ENCODE data around the gene HEATR5A.

The HEATR5A gene

GRCh38 chr14:31425905-31426304 is 5.6 kb upstream of the HEATR5A start:
- DNase-seq (ENCODE audit: low spot score), result no peak

- DNase-seq (ENCODE audit: low spot score), result no peak
Observed at GRCh38 chr14:31421200-31421599, 850 bp upstream of the HEATR5A start.

- DNase-seq (ENCODE audit: low spot score), result peak; percentile 37
Observed at GRCh38 chr14:31419967-31420318, 407 bp downstream of the HEATR5A start.

- DNase-seq (ENCODE audit: low spot score), result no peak
Observed at GRCh38 chr14:31419179-31419966, 977 bp downstream of the HEATR5A start.

GRCh38 chr14:31418440-31418839 is 1.9 kb downstream of the HEATR5A start:
- DNase-seq (ENCODE audit: low spot score), result no peak

- no peak for DNase-seq (ENCODE audit: low spot score)
Observed at GRCh38 chr14:31414190-31414833, 6.0 kb downstream of the HEATR5A start.

GRCh38 chr14:31411218-31411727 is 9.1 kb downstream of the HEATR5A start:
- DNase-seq (ENCODE audit: low spot score), result no peak

GRCh38 chr14:31410048-31410650 is 10.2 kb downstream of the HEATR5A start:
- DNase-seq (ENCODE audit: low spot score), result no peak

- DNase-seq (ENCODE audit: low spot score), result no peak
Observed at GRCh38 chr14:31408421-31408820, 11.9 kb downstream of the HEATR5A start.

GRCh38 chr14:31405599-31406232 is 14.6 kb downstream of the HEATR5A start:
- no peak for DNase-seq (ENCODE audit: low spot score)

GRCh38 chr14:31405106-31405505 is 15.2 kb downstream of the HEATR5A start:
- DNase-seq (ENCODE audit: low spot score), result no peak

GRCh38 chr14:31403707-31404106 is 16.6 kb downstream of the HEATR5A start:
- DNase-seq (ENCODE audit: low spot score), result no peak

- DNase-seq (ENCODE audit: low spot score), result no peak
Observed at GRCh38 chr14:31402764-31403439, 17.4 kb downstream of the HEATR5A start.

GRCh38 chr14:31401369-31401932 is 18.9 kb downstream of the HEATR5A start:
- DNase-seq (ENCODE audit: low spot score), result no peak

- no peak for DNase-seq (ENCODE audit: low spot score)
Observed at GRCh38 chr14:31400031-31400638, 20.2 kb downstream of the HEATR5A start.

- DNase-seq (ENCODE audit: low spot score), result no peak
Observed at GRCh38 chr14:31395572-31396205, 24.7 kb downstream of the HEATR5A start.

GRCh38 chr14:31395119-31395518 is 25.2 kb downstream of the HEATR5A start:
- no peak for DNase-seq (ENCODE audit: low spot score)

GRCh38 chr14:31391977-31392503 is 28.3 kb downstream of the HEATR5A start:
- no peak for DNase-seq (ENCODE audit: low spot score)

- no peak for DNase-seq (ENCODE audit: low spot score)
Observed at GRCh38 chr14:31391473-31391872, 28.9 kb downstream of the HEATR5A start.

- DNase-seq (ENCODE audit: low spot score), result no peak
Observed at GRCh38 chr14:31389946-31390345, 30.4 kb downstream of the HEATR5A start.
